Neuronal stem cell (in vitro differentiated cells): ENCODE results near the gene FLVCR1.

Source experiments
- DNase-seq: peaks from one replicate; pipeline ENCODE4 v3.0.0-alpha.2; 2013; ENCODE audit warnings: low spot score
- H2AFZ ChIP-seq: one replicate; pipeline ENCODE4 v1.6.1; 2013; ENCODE audit warnings: mild to moderate bottlenecking, low read length, inconsistent platforms
- H2AK5ac ChIP-seq: 2 replicates; pipeline ENCODE4 v1.6.1; 2013; ENCODE audit warnings: low read depth, mild to moderate bottlenecking, inconsistent platforms, low read length, moderate library complexity, mixed read lengths
- H2BK120ac ChIP-seq: 2 replicates; pipeline ENCODE4 v1.6.1; 2013; ENCODE audit warnings: low read depth, mild to moderate bottlenecking, inconsistent platforms, low read length, moderate library complexity, mixed read lengths
- H2BK12ac ChIP-seq: one replicate; pipeline ENCODE4 v1.6.1; 2013; ENCODE audit warnings: low read length, inconsistent platforms
- H2BK15ac ChIP-seq: 2 replicates; pipeline ENCODE4 v1.6.1; 2013; ENCODE audit warnings: mild to moderate bottlenecking, low read length, inconsistent platforms, mixed read lengths
- H2BK5ac ChIP-seq: one replicate; pipeline ENCODE4 v1.6.1; 2013; ENCODE audit warnings: inconsistent platforms, mild to moderate bottlenecking, low read length, moderate library complexity
- H3K14ac ChIP-seq: one replicate; pipeline ENCODE4 v1.6.1; 2013; ENCODE audit warnings: low read length, inconsistent platforms
- H3K18ac ChIP-seq: 2 replicates; pipeline ENCODE4 v1.6.1; 2013; ENCODE audit warnings: low read length, inconsistent platforms
- H3K23ac ChIP-seq: 2 replicates; pipeline ENCODE4 v1.6.1; 2013; ENCODE audit warnings: low read depth, mild to moderate bottlenecking, mixed read lengths, low read length, inconsistent platforms; ENCODE audit not compliant: poor library complexity
- H3K27ac ChIP-seq: replicated peaks from 3 replicates; pipeline ENCODE4 v1.5.1; 2013; ENCODE audit warnings: low read length, inconsistent platforms
- H3K27me3 ChIP-seq, 3 experiments: 2 replicates each; pipeline ENCODE4 v1.6.1; 2013; ENCODE audit warnings: low read length in 3 of 3, mild to moderate bottlenecking in 2 of 3, inconsistent platforms in 1 of 3, low read depth in 1 of 3, mixed read lengths in 1 of 3, moderate library complexity in 1 of 3; ENCODE audit not compliant: control insufficient read depth in 3 of 3, insufficient read depth in 3 of 3
- H3K36me3 ChIP-seq, 2 donors: replicated peaks in 1 of 2; 2 replicates each; pipeline ENCODE4 v1.6.1; 2013; ENCODE audit warnings: low read length in 2 of 2; ENCODE audit not compliant: control insufficient read depth in 2 of 2, insufficient read depth in 2 of 2
- H3K4ac ChIP-seq: 2 replicates; pipeline ENCODE4 v1.6.1; 2013; ENCODE audit warnings: inconsistent platforms, mild to moderate bottlenecking, low read length, moderate library complexity
- H3K4me1 ChIP-seq, 2 donors: 1 replicate in 1 of 2; 2 replicates in 1 of 2; pipeline ENCODE4 v1.6.1; 2013; ENCODE audit warnings: low read length in 2 of 2, low read depth in 1 of 2; ENCODE audit not compliant: control insufficient read depth in 2 of 2, insufficient read depth in 1 of 2
- H3K4me2 ChIP-seq: one replicate; pipeline ENCODE4 v1.6.1; 2013; ENCODE audit warnings: mild to moderate bottlenecking, low read length, inconsistent platforms; ENCODE audit not compliant: insufficient read depth, poor library complexity, severe bottlenecking
- H3K4me3 ChIP-seq, 2 donors: 2 replicates each; pipeline ENCODE4 v1.5.1; 2013; ENCODE audit warnings: low read length in 2 of 2, mild to moderate bottlenecking in 2 of 2, inconsistent platforms in 1 of 2, moderate library complexity in 1 of 2
- H3K79me1 ChIP-seq: one replicate; pipeline ENCODE4 v1.6.1; 2013; ENCODE audit warnings: low read depth, mild to moderate bottlenecking, inconsistent platforms, low read length, moderate library complexity
- H3K9ac ChIP-seq: one replicate; pipeline ENCODE4 v1.6.1; 2013; ENCODE audit warnings: mild to moderate bottlenecking, low read depth, low read length, inconsistent platforms; ENCODE audit not compliant: poor library complexity
- H3K9me3 ChIP-seq, 2 donors: replicated peaks in 1 of 2; 2 replicates each; pipeline versions ENCODE3 to v1.6.1; 2013; ENCODE audit warnings: low read length in 2 of 2, mild to moderate bottlenecking in 2 of 2, inconsistent platforms in 1 of 2, low read depth in 1 of 2, mixed read lengths in 1 of 2, moderate library complexity in 1 of 2; ENCODE audit not compliant: control insufficient read depth in 2 of 2, insufficient read depth in 1 of 2
- H4K8ac ChIP-seq: one replicate; pipeline ENCODE4 v1.6.1; 2013; ENCODE audit warnings: low read depth, mild to moderate bottlenecking, inconsistent platforms, low read length, moderate library complexity
- H4K91ac ChIP-seq: one replicate; pipeline ENCODE4 v1.6.1; 2013; ENCODE audit warnings: low read length, low read depth, mild to moderate bottlenecking, inconsistent platforms; ENCODE audit not compliant: poor library complexity
- WGBS, 2 donors: extraction: QIAGEN DNeasy Blood & Tissue Kit; methylation state at CpG; one replicate each; pipeline ENCODE4 v1.1.7; 2013; ENCODE audit warnings: missing lambda C conversion rate in 2 of 2, mixed read lengths in 1 of 2; ENCODE audit not compliant: insufficient read length in 2 of 2, insufficient replicate concordance in 1 of 2; ENCODE audit errors: extremely low coverage in 2 of 2; 5-methylcytosine and 5-hydroxymethylcytosine counted together

FLVCR1 gene

DNA sequence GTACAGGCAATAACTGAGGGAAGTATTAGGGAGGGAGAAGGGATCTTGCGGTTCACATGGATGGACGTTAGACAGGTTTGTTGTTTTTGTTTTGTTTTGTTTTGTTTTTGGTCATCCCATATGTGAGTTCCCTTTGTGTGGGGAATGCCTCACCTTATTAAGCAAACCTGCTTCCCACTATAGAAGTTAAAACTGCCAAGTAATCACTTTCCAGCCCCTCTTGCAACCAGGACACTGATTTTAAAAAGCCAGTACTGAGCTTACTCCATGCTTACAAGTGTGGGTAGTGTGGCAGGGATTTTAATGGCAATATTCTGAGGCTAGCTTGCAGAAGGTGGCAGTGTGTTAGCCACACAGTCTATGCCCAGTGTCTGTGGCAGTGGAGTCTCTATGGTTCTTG is 37.1 kb upstream of the FLVCR1 start:
- Histone ChIP-seq H3K4me1 (no peaks in the 10 kb centered on the region), H2BK120ac (no peak overlapping the region), H3K23ac (no peak overlapping the region), H2BK12ac (no peak overlapping the region), H2AFZ (no peak overlapping the region), H2AK5ac (no peak overlapping the region), H3K18ac (no peak overlapping the region), H3K4me2 (no peak overlapping the region), H3K36me3 (no peaks in the 10 kb centered on the region), H3K27ac (no peak overlapping the region), H2BK15ac (no peak overlapping the region), H2BK5ac (no peak overlapping the region), H3K27me3 (no peaks in the 10 kb centered on the region), H3K4ac (no peak overlapping the region), H3K4me3 (no peak overlapping the region), H3K79me1 (no peaks in the 10 kb centered on the region), H4K8ac (no peak overlapping the region), H3K14ac (no peak overlapping the region), H3K9me3 (peaks cover 7 to 12% of the 10 kb centered on the region in 2 donors), H3K9ac (no peak overlapping the region), H4K91ac (no peak overlapping the region)
- whole genome bisulfite sequencing, 2 donors = no CpG with 5 or more reads among the region's 2 CpGs
- no peak for DNase-seq

DNA sequence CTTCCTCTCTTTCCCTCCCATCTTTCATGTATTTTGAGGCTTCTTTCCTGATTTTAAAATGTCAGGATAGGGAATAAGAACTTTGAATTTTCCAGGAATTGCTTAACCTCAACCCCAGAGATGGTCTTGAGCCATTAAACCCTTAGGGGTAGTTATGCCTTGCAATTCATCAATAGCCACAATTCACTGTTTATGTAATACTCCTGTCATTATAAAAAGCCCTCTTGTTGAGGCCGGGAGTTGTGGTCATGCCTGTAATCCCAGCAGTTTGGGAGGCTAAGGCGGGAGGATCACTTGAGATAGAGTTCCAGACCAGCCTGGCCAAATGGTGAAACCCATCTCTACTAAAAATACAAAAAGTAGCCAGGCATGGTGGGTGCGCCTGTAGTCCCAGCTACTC is 35.1 kb upstream of the FLVCR1 start:
- no peaks in the 10 kb centered on the region for H3K4me1 ChIP-seq
- H4K91ac ChIP-seq = no peak overlapping the region
- no peaks in the 10 kb centered on the region for H3K27me3 ChIP-seq
- no peak overlapping the region for H3K23ac ChIP-seq
- no peak overlapping the region for H2AK5ac ChIP-seq
- H3K4me2 ChIP-seq = no peak overlapping the region
- H3K36me3 ChIP-seq = no peaks in the 10 kb centered on the region
- peaks cover 8 to 16% of the 10 kb centered on the region in 2 donors for H3K9me3 ChIP-seq
- no peak overlapping the region for H2AFZ ChIP-seq
- H4K8ac ChIP-seq = no peak overlapping the region
- H3K79me1 ChIP-seq = no peaks in the 10 kb centered on the region
- WGBS, 2 donors = no CpG with 5 or more reads among the region's 3 CpGs
- H3K18ac ChIP-seq = no peak overlapping the region
- no peak overlapping the region for H2BK12ac ChIP-seq
- no peak overlapping the region for H2BK120ac ChIP-seq
- no peak overlapping the region for H2BK5ac ChIP-seq
- no peak for DNase-seq
- no peak overlapping the region for H3K27ac ChIP-seq
- H2BK15ac ChIP-seq = no peak overlapping the region
- no peak overlapping the region for H3K4ac ChIP-seq
- no peak overlapping the region for H3K9ac ChIP-seq
- no peak overlapping the region for H3K4me3 ChIP-seq
- H3K14ac ChIP-seq = no peak overlapping the region

DNA sequence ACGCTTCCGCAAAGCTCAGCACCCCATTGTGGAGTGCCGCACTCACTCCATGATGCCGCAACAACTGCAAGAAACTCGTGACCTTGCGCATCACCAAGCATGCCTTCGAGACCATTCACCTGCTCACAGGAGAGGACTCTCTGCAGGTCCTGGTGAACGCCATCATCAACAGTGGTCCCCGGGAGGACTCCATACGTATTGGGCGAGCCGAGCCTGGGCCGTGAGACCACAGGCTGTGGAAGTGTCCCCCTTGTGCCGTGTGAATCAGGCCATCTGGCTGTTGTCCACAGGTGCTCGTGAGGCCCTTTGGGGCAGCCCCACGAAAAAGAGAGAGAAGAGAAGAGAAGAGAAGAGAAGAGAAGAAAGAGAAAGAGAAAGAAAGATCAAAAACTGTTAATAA is 33.9 kb upstream of the FLVCR1 start:
- H4K8ac ChIP-seq = no peak overlapping the region
- H3K36me3 ChIP-seq = no peaks in the 10 kb centered on the region
- no peaks in the 10 kb centered on the region for H3K79me1 ChIP-seq
- peak overlapping the region; percentile 42 for H2BK120ac ChIP-seq
- no peak for DNase-seq
- H2BK15ac ChIP-seq = no peak overlapping the region
- H3K4me1 ChIP-seq = no peaks in the 10 kb centered on the region
- peaks cover 8 to 16% of the 10 kb centered on the region in 2 donors for H3K9me3 ChIP-seq
- no peak overlapping the region for H2BK12ac ChIP-seq
- H2AFZ ChIP-seq = no peak overlapping the region
- no peak overlapping the region for H3K18ac ChIP-seq
- no peak overlapping the region for H3K4ac ChIP-seq
- H3K27ac ChIP-seq = no peak overlapping the region
- H2AK5ac ChIP-seq = no peak overlapping the region
- no peak overlapping the region for H3K4me2 ChIP-seq
- no peak overlapping the region for H3K14ac ChIP-seq
- no peak overlapping the region for H3K4me3 ChIP-seq
- peak overlapping the region; percentile 36 for H3K9ac ChIP-seq
- no peaks in the 10 kb centered on the region for H3K27me3 ChIP-seq
- no CpG with 5 or more reads among the region's 16 CpGs for WGBS, 2 donors
- H2BK5ac ChIP-seq = no peak overlapping the region
- H3K23ac ChIP-seq = peak overlapping the region; percentile 16
- H4K91ac ChIP-seq = no peak overlapping the region

DNA sequence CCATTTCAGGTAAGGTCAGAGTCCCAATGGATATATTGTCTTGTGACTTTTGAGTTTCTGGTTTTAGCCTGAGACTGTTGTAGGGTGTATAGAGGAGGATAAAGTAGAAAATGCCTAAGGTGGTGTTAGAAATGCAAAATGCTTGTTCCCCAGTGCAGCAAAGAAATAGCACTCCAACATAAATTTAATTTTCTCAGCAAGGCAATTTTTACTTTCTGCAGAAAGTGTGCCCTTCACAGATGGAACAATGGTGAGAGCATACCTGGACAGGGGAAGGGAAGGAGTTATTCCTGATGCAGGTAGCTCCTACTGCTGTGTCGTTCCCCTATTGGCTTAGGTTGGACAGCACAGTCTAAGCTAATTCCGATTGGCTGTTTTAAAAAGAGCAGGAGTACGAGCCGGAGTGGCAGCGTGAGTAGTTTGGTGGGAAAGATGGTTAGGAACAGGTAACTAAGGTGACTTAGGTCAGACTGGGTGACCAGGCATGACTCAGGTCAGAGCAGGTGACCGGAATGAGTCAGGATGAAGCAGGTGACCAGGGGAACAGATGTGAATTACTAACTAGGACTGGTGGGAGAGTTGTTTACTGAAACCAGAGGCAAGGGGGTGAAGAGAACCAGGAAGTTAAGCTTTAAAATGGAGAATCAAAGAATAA is 32.1 kb upstream of the FLVCR1 start:
- Histone ChIP-seq H3K4me1 (no peaks in the 10 kb centered on the region), H3K9me3 (peaks cover 8 to 16% of the 10 kb centered on the region in 2 donors), H3K79me1 (no peaks in the 10 kb centered on the region), H2BK15ac (no peak overlapping the region), H3K4ac (no peak overlapping the region), H3K14ac (no peak overlapping the region), H2AFZ (no peak overlapping the region), H3K18ac (no peak overlapping the region), H3K23ac (no peak overlapping the region), H2BK120ac (no peak overlapping the region), H3K4me2 (no peak overlapping the region), H2AK5ac (no peak overlapping the region), H4K8ac (no peak overlapping the region), H2BK5ac (no peak overlapping the region), H3K27ac (no peak overlapping the region), H3K9ac (no peak overlapping the region), H3K4me3 (no peak overlapping the region), H4K91ac (no peak overlapping the region), H2BK12ac (no peak overlapping the region), H3K36me3 (no peaks in the 10 kb centered on the region), H3K27me3 (no peaks in the 10 kb centered on the region)
- no peak for DNase-seq
- no CpG with 5 or more reads among the region's 6 CpGs for WGBS, 2 donors
